Glutamatergic neuron (in vitro differentiated cells): ENCODE results near the gene CALN1. TPM values are rescaled to one million over a fixed set of nuclear protein-coding genes. Genes with fewer than 3 reads are reported as not detected.

Experiments
- DNase-seq: peaks from one replicate; pipeline ENCODE4 v3.0.0; 2022
- H3K27ac Mint-ChIP-seq: one replicate; pipeline ENCODE4 v1.8.0; 2020; ENCODE audit warnings: mild to moderate bottlenecking, mixed read lengths, inconsistent platforms; ENCODE audit not compliant: unreplicated experiment
- H3K27me3 Mint-ChIP-seq: one replicate; pipeline ENCODE4 v1.8.0; 2020; ENCODE audit warnings: mild to moderate bottlenecking, moderate library complexity, mixed read lengths, inconsistent platforms; ENCODE audit not compliant: unreplicated experiment
- H3K36me3 Mint-ChIP-seq: one replicate; pipeline ENCODE4 v1.8.0; 2020; ENCODE audit warnings: mild to moderate bottlenecking, mixed read lengths, inconsistent platforms; ENCODE audit not compliant: unreplicated experiment
- H3K4me1 Mint-ChIP-seq: one replicate; pipeline ENCODE4 v1.8.0; 2020; ENCODE audit warnings: mild to moderate bottlenecking, low read depth, mixed read lengths, inconsistent platforms; ENCODE audit not compliant: unreplicated experiment
- H3K4me3 Mint-ChIP-seq: one replicate; pipeline ENCODE4 v1.8.0; 2020; ENCODE audit warnings: mild to moderate bottlenecking, mixed read lengths, inconsistent platforms; ENCODE audit not compliant: unreplicated experiment
- H3K9me3 Mint-ChIP-seq: one replicate; pipeline ENCODE4 v1.8.0; 2020; ENCODE audit warnings: mild to moderate bottlenecking, moderate library complexity, mixed read lengths, inconsistent platforms; ENCODE audit not compliant: unreplicated experiment
- CTCF ChIP-seq: fragments of 200-600 bp; sonication (generic); IDR thresholded peaks from one replicate; pipeline ENCODE4 v1.5.0; 2021; ENCODE audit not compliant: partially characterized antibody, unreplicated experiment
- total RNA-seq: library from RNA; stranded (reverse); fragmentation: NEBNext Ultra II Directional; extraction: Animal tissue kit (Norgen Biotek cat#: 25700); gene quantifications from one replicate; pipeline ENCODE4 v1.2.1, GENCODE V29; 2021; ENCODE audit not compliant: unreplicated experiment

CALN1 gene
- total RNA-seq, 1 donor from 2014 or later: 3.5 TPM

GRCh38 chr7:72190146-72190545 lies 222.0 kb downstream of the CALN1 start:
- Mint-ChIP-seq H3K9me3 (peaks cover 4% of the 10 kb centered on the region), H3K27ac (no peak overlapping the region), H3K4me1 (no peaks in the 10 kb centered on the region), H3K4me3 (no peak overlapping the region), H3K36me3 (peaks cover 6% of the 10 kb centered on the region), H3K27me3 (peaks cover 7% of the 10 kb centered on the region)
- TF ChIP-seq CTCF: no peak
- no peak for DNase-seq

- Mint-ChIP-seq H3K9me3 (no peaks in the 10 kb centered on the region), H3K4me3 (no peak overlapping the region), H3K36me3 (peaks cover 5% of the 10 kb centered on the region), H3K27me3 (peaks cover 3% of the 10 kb centered on the region), H3K4me1 (no peaks in the 10 kb centered on the region), H3K27ac (no peak overlapping the region)
- TF ChIP-seq CTCF: no peak
- DNase-seq: no peak
Observed at GRCh38 chr7:72187179-72187578, 225.0 kb downstream of the CALN1 start.

GRCh38 chr7:72183835-72184234 lies 228.3 kb downstream of the CALN1 start:
- no peaks in the 10 kb centered on the region for H3K27me3 Mint-ChIP-seq
- H3K4me3 Mint-ChIP-seq: no peak overlapping the region
- DNase-seq: no peak
- peaks cover 5% of the 10 kb centered on the region for H3K36me3 Mint-ChIP-seq
- H3K9me3 Mint-ChIP-seq: no peaks in the 10 kb centered on the region
- peak; percentile 75 for TF ChIP-seq CTCF
- no peak overlapping the region for H3K27ac Mint-ChIP-seq
- no peaks in the 10 kb centered on the region for H3K4me1 Mint-ChIP-seq

- no peaks in the 10 kb centered on the region for H3K9me3 Mint-ChIP-seq
- no peak overlapping the region for H3K4me3 Mint-ChIP-seq
- H3K4me1 Mint-ChIP-seq: no peaks in the 10 kb centered on the region
- H3K27me3 Mint-ChIP-seq: no peaks in the 10 kb centered on the region
- peaks cover 5% of the 10 kb centered on the region for H3K36me3 Mint-ChIP-seq
- no peak for DNase-seq
- TF ChIP-seq CTCF: no peak
- no peak overlapping the region for H3K27ac Mint-ChIP-seq
Observed at GRCh38 chr7:72182036-72182435, 230.1 kb downstream of the CALN1 start.

GRCh38 chr7:72176875-72177274 lies 235.3 kb downstream of the CALN1 start:
- H3K27me3 Mint-ChIP-seq: no peaks in the 10 kb centered on the region
- no peak for DNase-seq
- H3K9me3 Mint-ChIP-seq: peaks cover 4% of the 10 kb centered on the region
- no peak for TF ChIP-seq CTCF
- H3K4me3 Mint-ChIP-seq: no peak overlapping the region
- no peaks in the 10 kb centered on the region for H3K4me1 Mint-ChIP-seq
- no peak overlapping the region for H3K27ac Mint-ChIP-seq
- peaks cover 17% of the 10 kb centered on the region for H3K36me3 Mint-ChIP-seq
